GM23338 (cell line): ENCODE data around the gene SHROOM2. TPM values are rescaled to one million over a fixed set of nuclear protein-coding genes. Genes with fewer than 3 reads are reported as not detected.

Source experiments
- ATAC-seq: fragments of 200-7000 bp; cut with Tn5 transposase; 3 replicates; pipeline ENCODE4 v1.9.1; 2020
- DNase-seq: peaks from one replicate; pipeline ENCODE4 v3.0.0-alpha.2; 2015; ENCODE audit warnings: low spot score
- H2AFZ ChIP-seq: fragments of 200-600 bp; sonication (generic); 2 replicates; pipeline ENCODE4 v1.8.0; 2016; ENCODE audit warnings: antibody characterized with exemption, mild to moderate bottlenecking, moderate library complexity
- H3F3A ChIP-seq: fragments of 200-600 bp; sonication (generic); replicated peaks from 2 replicates; pipeline ENCODE4 v1.8.0; 2017; ENCODE audit warnings: antibody characterized with exemption, mixed run types, low read depth
- H3K27ac ChIP-seq: fragments of 200-600 bp; sonication (generic); 2 replicates; pipeline ENCODE4 v1.6.1; 2016; ENCODE audit warnings: low read depth
- H3K27me3 ChIP-seq: fragments of 200-600 bp; sonication (generic); 2 replicates; pipeline ENCODE4 v1.8.0; 2016; ENCODE audit warnings: mild to moderate bottlenecking, mixed run types, moderate library complexity; ENCODE audit not compliant: insufficient read depth
- H3K36me3 ChIP-seq: fragments of 200-600 bp; sonication (generic); 2 replicates; pipeline ENCODE4 v1.8.0; 2016; ENCODE audit warnings: mild to moderate bottlenecking; ENCODE audit not compliant: insufficient read depth
- H3K4me1 ChIP-seq: fragments of 200-600 bp; sonication (generic); 2 replicates; pipeline ENCODE4 v1.8.0; 2016; ENCODE audit warnings: mild to moderate bottlenecking, moderate library complexity; ENCODE audit not compliant: insufficient read depth
- H3K4me2 ChIP-seq: fragments of 200-600 bp; sonication (generic); 2 replicates; pipeline ENCODE4 v1.7.1; 2017; ENCODE audit warnings: mixed run types
- H3K4me3 ChIP-seq: fragments of 200-600 bp; sonication (generic); 2 replicates; pipeline ENCODE4 v1.6.1; 2016; ENCODE audit warnings: mixed run types
- H3K79me2 ChIP-seq: fragments of 200-600 bp; sonication (generic); replicated peaks from 2 replicates; pipeline ENCODE4 v1.8.0; 2017; ENCODE audit warnings: mild to moderate bottlenecking; ENCODE audit not compliant: insufficient read depth
- H3K9me2 ChIP-seq: fragments of 200-600 bp; sonication (generic); 2 replicates; pipeline ENCODE4 v1.8.0; 2017; ENCODE audit not compliant: insufficient read depth
- H4K20me1 ChIP-seq: fragments of 200-600 bp; sonication (generic); replicated peaks from 2 replicates; pipeline ENCODE4 v1.8.0; 2017; ENCODE audit warnings: mild to moderate bottlenecking; ENCODE audit not compliant: insufficient read depth
- H3K27ac Mint-ChIP-seq: 2 replicates; pipeline ENCODE4 v1.8.0; 2020; ENCODE audit warnings: inconsistent platforms, mild to moderate bottlenecking, moderate library complexity, mixed read lengths
- H3K27me3 Mint-ChIP-seq: 3 replicates; pipeline ENCODE4 v1.8.0; 2022; ENCODE audit warnings: low read depth, mild to moderate bottlenecking, moderate library complexity, mixed read lengths, inconsistent platforms; ENCODE audit not compliant: insufficient read depth, poor library complexity
- H3K36me3 Mint-ChIP-seq: 3 replicates; pipeline ENCODE4 v1.8.0; 2021; ENCODE audit warnings: low read depth, mild to moderate bottlenecking, inconsistent platforms, moderate library complexity, mixed read lengths
- H3K4me1 Mint-ChIP-seq: 3 replicates; pipeline ENCODE4 v1.8.0; 2020; ENCODE audit warnings: mild to moderate bottlenecking, inconsistent platforms, mixed read lengths
- H3K4me3 Mint-ChIP-seq: 3 replicates; pipeline ENCODE4 v1.8.0; 2021; ENCODE audit warnings: moderate library complexity, mild to moderate bottlenecking, inconsistent platforms, mixed read lengths
- H3K9me3 Mint-ChIP-seq: 3 replicates; pipeline ENCODE4 v1.8.0; 2020; ENCODE audit warnings: moderate library complexity, mild to moderate bottlenecking, inconsistent platforms, mixed read lengths
- CREB1 ChIP-seq: fragments of 250-450 bp; sonication (Bioruptor Pico); IDR thresholded peaks from 2 replicates; pipeline ENCODE4 v1.5.0; 2020; ENCODE audit warnings: low read depth, mild to moderate bottlenecking, moderate library complexity
- EZH2 ChIP-seq: fragments of 200-600 bp; sonication (generic); IDR thresholded peaks from one replicate; pipeline ENCODE4 v1.8.0; 2017; ENCODE audit warnings: antibody characterized with exemption, mild to moderate bottlenecking, low read depth; ENCODE audit not compliant: unreplicated experiment
- EZH2phosphoT487 ChIP-seq: fragments of 200-600 bp; sonication (generic); IDR thresholded peaks from one replicate; pipeline ENCODE4 v1.8.1; 2018; ENCODE audit warnings: antibody characterized with exemption; ENCODE audit not compliant: unreplicated experiment
- JUNB ChIP-seq: IDR thresholded peaks from one replicate; pipeline ENCODE4 v1.6.1; 2016; ENCODE audit warnings: antibody characterized with exemption; ENCODE audit not compliant: unreplicated experiment
- NANOG ChIP-seq: IDR thresholded peaks from 2 replicates; pipeline ENCODE4 v1.6.1; 2016; ENCODE audit warnings: antibody characterized with exemption, borderline replicate concordance
- REST ChIP-seq: IDR thresholded peaks from one replicate; pipeline ENCODE4 v1.6.1; 2018; ENCODE audit warnings: antibody characterized with exemption; ENCODE audit not compliant: unreplicated experiment
- polyA plus RNA-seq: library from polyadenylated mRNA; unstranded; fragments of >200 nt; fragmentation: Nextera tagmentation; extraction: Ambion mirVana; gene quantifications from 2 replicates; pipeline ENCODE4 v1.2.1, GENCODE V29; 2016
- total RNA-seq: library from RNA; depleted of rRNA; stranded (reverse); fragments of >200 nt; shearing (Covaris generic); gene quantifications from 2 replicates; pipeline ENCODE4 v1.2.3, GENCODE V29; 2014
- TF ChIP-seq, protein P1 (sequence below): fragments of 250-450 bp; sonication (Bioruptor Pico); IDR thresholded peaks from 2 replicates; pipeline ENCODE4 v1.5.0; 2020; ENCODE audit warnings: mild to moderate bottlenecking, moderate library complexity
- TF ChIP-seq, protein P2 (sequence below), 2 experiments: fragments of 200-600 bp in 1 of 2; sonication (generic) in 1 of 2; conservative IDR thresholded peaks; 2 replicates each; pipeline versions ENCODE4 v1.5.1 to v1.6.1; 2016 to 2017; ENCODE audit warnings: antibody characterized with exemption in 2 of 2, low read depth in 2 of 2, mild to moderate bottlenecking in 2 of 2, moderate library complexity in 1 of 2

The SHROOM2 gene
- total and polyA plus RNA-seq, 2 experiments from 2014 or later: 3.5 to 15.8 TPM

- TF ChIP-seq REST: no peak
- no peak for TF ChIP-seq CREB1
- no peak for TF ChIP-seq NANOG
- TF ChIP-seq EZH2: no peak
- TF ChIP-seq EZH2phosphoT487: no peak
- TF ChIP-seq JUNB: no peak
Observed at GRCh38 chrX:9955506-9955905, 169.3 kb downstream of the SHROOM2 start (continued).

GRCh38 chrX:9957743-9958142, 171.5 kb downstream of the SHROOM2 start:
- peaks cover 7% of the 10 kb centered on the region; the same call in 2 of the 3 replicates for H3K9me3 Mint-ChIP-seq

More at GRCh38 chrX:9957743-9958142, 171.5 kb downstream of the SHROOM2 start:
- ATAC-seq: no peak
- no peaks in the 10 kb centered on the region for H4K20me1 ChIP-seq
- Mint-ChIP-seq H3K27me3 (peaks cover 2% of the 10 kb centered on the region), H3K4me3 (no peak overlapping the region), H3K4me1 (peaks cover 3% of the 10 kb centered on the region; the same call in 1 of the 3 replicates), H3K27ac (no peak overlapping the region), H3K36me3 (peaks cover 6% of the 10 kb centered on the region; the same call in 2 of the 3 replicates)
- no peaks in the 10 kb centered on the region for H3F3A ChIP-seq
- H3K27me3 ChIP-seq: no peaks in the 10 kb centered on the region
- no peak overlapping the region for H3K4me2 ChIP-seq
- no peak overlapping the region for H3K4me3 ChIP-seq
- no peak overlapping the region for H3K27ac ChIP-seq
- H3K36me3 ChIP-seq: no peaks in the 10 kb centered on the region; the same call in 1 of the 2 replicates
- H3K79me2 ChIP-seq: no peaks in the 10 kb centered on the region
- DNase-seq: no peak
- H3K4me1 ChIP-seq: no peaks in the 10 kb centered on the region
- TF ChIP-seq, protein P1, sequence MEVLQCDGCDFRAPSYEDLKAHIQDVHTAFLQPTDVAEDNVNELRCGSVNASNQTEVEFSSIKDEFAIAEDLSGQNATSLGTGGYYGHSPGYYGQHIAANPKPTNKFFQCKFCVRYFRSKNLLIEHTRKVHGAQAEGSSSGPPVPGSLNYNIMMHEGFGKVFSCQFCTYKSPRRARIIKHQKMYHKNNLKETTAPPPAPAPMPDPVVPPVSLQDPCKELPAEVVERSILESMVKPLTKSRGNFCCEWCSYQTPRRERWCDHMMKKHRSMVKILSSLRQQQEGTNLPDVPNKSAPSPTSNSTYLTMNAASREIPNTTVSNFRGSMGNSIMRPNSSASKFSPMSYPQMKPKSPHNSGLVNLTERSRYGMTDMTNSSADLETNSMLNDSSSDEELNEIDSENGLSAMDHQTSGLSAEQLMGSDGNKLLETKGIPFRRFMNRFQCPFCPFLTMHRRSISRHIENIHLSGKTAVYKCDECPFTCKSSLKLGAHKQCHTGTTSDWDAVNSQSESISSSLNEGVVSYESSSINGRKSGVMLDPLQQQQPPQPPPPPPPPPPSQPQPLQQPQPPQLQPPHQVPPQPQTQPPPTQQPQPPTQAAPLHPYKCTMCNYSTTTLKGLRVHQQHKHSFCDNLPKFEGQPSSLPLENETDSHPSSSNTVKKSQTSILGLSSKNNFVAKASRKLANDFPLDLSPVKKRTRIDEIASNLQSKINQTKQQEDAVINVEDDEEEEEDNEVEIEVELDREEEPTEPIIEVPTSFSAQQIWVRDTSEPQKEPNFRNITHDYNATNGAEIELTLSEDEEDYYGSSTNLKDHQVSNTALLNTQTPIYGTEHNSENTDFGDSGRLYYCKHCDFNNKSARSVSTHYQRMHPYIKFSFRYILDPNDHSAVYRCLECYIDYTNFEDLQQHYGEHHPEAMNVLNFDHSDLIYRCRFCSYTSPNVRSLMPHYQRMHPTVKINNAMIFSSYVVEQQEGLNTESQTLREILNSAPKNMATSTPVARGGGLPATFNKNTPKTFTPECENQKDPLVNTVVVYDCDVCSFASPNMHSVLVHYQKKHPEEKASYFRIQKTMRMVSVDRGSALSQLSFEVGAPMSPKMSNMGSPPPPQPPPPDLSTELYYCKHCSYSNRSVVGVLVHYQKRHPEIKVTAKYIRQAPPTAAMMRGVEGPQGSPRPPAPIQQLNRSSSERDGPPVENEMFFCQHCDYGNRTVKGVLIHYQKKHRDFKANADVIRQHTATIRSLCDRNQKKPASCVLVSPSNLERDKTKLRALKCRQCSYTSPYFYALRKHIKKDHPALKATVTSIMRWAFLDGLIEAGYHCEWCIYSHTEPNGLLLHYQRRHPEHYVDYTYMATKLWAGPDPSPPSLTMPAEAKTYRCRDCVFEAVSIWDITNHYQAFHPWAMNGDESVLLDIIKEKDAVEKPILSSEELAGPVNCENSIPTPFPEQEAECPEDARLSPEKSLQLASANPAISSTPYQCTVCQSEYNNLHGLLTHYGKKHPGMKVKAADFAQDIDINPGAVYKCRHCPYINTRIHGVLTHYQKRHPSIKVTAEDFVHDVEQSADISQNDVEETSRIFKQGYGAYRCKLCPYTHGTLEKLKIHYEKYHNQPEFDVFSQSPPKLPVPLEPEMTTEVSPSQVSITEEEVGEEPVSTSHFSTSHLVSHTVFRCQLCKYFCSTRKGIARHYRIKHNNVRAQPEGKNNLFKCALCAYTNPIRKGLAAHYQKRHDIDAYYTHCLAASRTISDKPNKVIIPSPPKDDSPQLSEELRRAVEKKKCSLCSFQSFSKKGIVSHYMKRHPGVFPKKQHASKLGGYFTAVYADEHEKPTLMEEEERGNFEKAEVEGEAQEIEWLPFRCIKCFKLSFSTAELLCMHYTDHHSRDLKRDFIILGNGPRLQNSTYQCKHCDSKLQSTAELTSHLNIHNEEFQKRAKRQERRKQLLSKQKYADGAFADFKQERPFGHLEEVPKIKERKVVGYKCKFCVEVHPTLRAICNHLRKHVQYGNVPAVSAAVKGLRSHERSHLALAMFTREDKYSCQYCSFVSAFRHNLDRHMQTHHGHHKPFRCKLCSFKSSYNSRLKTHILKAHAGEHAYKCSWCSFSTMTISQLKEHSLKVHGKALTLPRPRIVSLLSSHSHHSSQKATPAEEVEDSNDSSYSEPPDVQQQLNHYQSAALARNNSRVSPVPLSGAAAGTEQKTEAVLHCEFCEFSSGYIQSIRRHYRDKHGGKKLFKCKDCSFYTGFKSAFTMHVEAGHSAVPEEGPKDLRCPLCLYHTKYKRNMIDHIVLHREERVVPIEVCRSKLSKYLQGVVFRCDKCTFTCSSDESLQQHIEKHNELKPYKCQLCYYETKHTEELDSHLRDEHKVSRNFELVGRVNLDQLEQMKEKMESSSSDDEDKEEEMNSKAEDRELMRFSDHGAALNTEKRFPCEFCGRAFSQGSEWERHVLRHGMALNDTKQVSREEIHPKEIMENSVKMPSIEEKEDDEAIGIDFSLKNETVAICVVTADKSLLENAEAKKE (CRISPR knock-in tag): no peak
- TF ChIP-seq, protein P2, sequence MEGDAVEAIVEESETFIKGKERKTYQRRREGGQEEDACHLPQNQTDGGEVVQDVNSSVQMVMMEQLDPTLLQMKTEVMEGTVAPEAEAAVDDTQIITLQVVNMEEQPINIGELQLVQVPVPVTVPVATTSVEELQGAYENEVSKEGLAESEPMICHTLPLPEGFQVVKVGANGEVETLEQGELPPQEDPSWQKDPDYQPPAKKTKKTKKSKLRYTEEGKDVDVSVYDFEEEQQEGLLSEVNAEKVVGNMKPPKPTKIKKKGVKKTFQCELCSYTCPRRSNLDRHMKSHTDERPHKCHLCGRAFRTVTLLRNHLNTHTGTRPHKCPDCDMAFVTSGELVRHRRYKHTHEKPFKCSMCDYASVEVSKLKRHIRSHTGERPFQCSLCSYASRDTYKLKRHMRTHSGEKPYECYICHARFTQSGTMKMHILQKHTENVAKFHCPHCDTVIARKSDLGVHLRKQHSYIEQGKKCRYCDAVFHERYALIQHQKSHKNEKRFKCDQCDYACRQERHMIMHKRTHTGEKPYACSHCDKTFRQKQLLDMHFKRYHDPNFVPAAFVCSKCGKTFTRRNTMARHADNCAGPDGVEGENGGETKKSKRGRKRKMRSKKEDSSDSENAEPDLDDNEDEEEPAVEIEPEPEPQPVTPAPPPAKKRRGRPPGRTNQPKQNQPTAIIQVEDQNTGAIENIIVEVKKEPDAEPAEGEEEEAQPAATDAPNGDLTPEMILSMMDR (conservative IDR thresholded peaks at IDR 0.05; ENCODE audit: low read depth in 2 of 2): peak; percentile 14 to 31; a peak in 3 of 4 replicates
- TF ChIP-seq CREB1: no peak
- H2AFZ ChIP-seq: no peak overlapping the region
- H3K9me2 ChIP-seq: no peaks in the 10 kb centered on the region
